Breast epithelium (tissue), 4 donors: ENCODE measurements around the gene LSM10. TPM values are rescaled to one million over a fixed set of nuclear protein-coding genes. Genes with fewer than 3 reads are reported as not detected.
A peak's percentile ranks its signal among the peaks of the same experiment; 100 is the strongest.

Source experiments
- DNase-seq, 2 donors: peaks; one replicate each; pipeline ENCODE4 v3.0.0-alpha.2; 2019; ENCODE audit warnings: low spot score in 2 of 2
- H3K27ac ChIP-seq, 2 donors: fragments of 200-600 bp; sonication (generic) in 1 of 2; one replicate each; pipeline ENCODE4 v1.5.1; 2016 to 2019; ENCODE audit warnings: mild to moderate bottlenecking in 1 of 2
- H3K27me3 ChIP-seq, 2 donors: fragments of 200-600 bp; sonication (generic) in 1 of 2; one replicate each; pipeline versions ENCODE4 v1.5.1 to v1.6.0; 2017 to 2019; ENCODE audit warnings: control low read depth in 1 of 2, mild to moderate bottlenecking in 1 of 2
- H3K36me3 ChIP-seq: fragments of 200-600 bp; one replicate; pipeline ENCODE4 v1.5.1; 2019
- H3K4me1 ChIP-seq, 2 donors: fragments of 200-600 bp; sonication (generic); one replicate each; pipeline ENCODE4 v1.5.1; 2016 to 2019; ENCODE audit warnings: control low read depth in 1 of 2
- H3K4me3 ChIP-seq, 3 donors: fragments of 200-600 bp; sonication (generic); 1 replicate in 2 of 3; 2 replicates in 1 of 3; pipeline ENCODE4 v1.5.1; 2016 to 2019; ENCODE audit warnings: mild to moderate bottlenecking in 3 of 3, moderate library complexity in 2 of 3
- H3K9me3 ChIP-seq, 2 donors: fragments of 200-600 bp; sonication (generic) in 1 of 2; one replicate each; pipeline ENCODE4 v1.5.1; 2016 to 2019; ENCODE audit warnings: control low read depth in 1 of 2
- POLR2A ChIP-seq: fragments of 450-650 bp; IDR thresholded peaks from one replicate; pipeline ENCODE4 v1.6.1; 2016; ENCODE audit warnings: antibody characterized with exemption, mild to moderate bottlenecking, moderate library complexity
- POLR2AphosphoS5 ChIP-seq, 3 donors: sonication (generic); formaldehyde crosslinking; IDR thresholded peaks; one replicate each; pipeline ENCODE4 v1.6.1; 2017; ENCODE audit warnings: antibody characterized with exemption in 3 of 3
- intact Hi-C: fragments of 100-400 bp; cut with DNase I; formaldehyde crosslinking; loops from one replicate; pipeline ENCODE4 v1.15.1; 2023; ENCODE audit warnings: low total_unique reads
- total RNA-seq, 3 donors: library from RNA; depleted of rRNA; stranded (reverse); fragments of >200 nt; gene quantifications; one replicate each; pipeline ENCODE4 v1.1.0, GENCODE V29; 2016
- TF ChIP-seq, protein P1 (sequence below), 3 donors: fragments of 450-650 bp; IDR thresholded peaks; one replicate each; pipeline ENCODE4 v1.5.1; 2016 to 2017; ENCODE audit warnings: antibody characterized with exemption in 3 of 3, mild to moderate bottlenecking in 3 of 3, moderate library complexity in 3 of 3

Gene LSM10
- total RNA-seq, 3 donors from 2014 or later = 31.8 to 49.5 (median 39.7) TPM

GRCh38 chr1:36420409-36420808 is 22.7 kb upstream of the LSM10 start:
- Histone ChIP-seq H3K36me3 (peaks cover 5% of the 10 kb centered on the region), H3K4me3 (no peak overlapping the region), H3K27me3 (no peaks in the 10 kb centered on the region), H3K4me1 (peaks cover 0 to 6% of the 10 kb centered on the region in 2 donors), H3K27ac (peak overlapping the region; percentile 68), H3K9me3 (no peaks in the 10 kb centered on the region)
- TF ChIP-seq, protein P1, sequence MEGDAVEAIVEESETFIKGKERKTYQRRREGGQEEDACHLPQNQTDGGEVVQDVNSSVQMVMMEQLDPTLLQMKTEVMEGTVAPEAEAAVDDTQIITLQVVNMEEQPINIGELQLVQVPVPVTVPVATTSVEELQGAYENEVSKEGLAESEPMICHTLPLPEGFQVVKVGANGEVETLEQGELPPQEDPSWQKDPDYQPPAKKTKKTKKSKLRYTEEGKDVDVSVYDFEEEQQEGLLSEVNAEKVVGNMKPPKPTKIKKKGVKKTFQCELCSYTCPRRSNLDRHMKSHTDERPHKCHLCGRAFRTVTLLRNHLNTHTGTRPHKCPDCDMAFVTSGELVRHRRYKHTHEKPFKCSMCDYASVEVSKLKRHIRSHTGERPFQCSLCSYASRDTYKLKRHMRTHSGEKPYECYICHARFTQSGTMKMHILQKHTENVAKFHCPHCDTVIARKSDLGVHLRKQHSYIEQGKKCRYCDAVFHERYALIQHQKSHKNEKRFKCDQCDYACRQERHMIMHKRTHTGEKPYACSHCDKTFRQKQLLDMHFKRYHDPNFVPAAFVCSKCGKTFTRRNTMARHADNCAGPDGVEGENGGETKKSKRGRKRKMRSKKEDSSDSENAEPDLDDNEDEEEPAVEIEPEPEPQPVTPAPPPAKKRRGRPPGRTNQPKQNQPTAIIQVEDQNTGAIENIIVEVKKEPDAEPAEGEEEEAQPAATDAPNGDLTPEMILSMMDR (IDR thresholded peaks at IDR 0.05) = no peak
- TF ChIP-seq POLR2A = no peak
- no peak for TF ChIP-seq POLR2AphosphoS5 (IDR thresholded peaks at IDR 0.05)
- DNase-seq = no peak
- intact Hi-C loops = loop anchor here (10.0 kb wide), 1 partner anchor 66 kb away; no protein-coding TSS in a partner anchor

GRCh38 chr1:36419569-36419968 is 21.9 kb upstream of the LSM10 start:
- intact Hi-C loops = no loop called here
- TF ChIP-seq POLR2A = no peak
- Histone ChIP-seq H3K36me3 (peaks cover 5% of the 10 kb centered on the region), H3K4me1 (peaks cover 0 to 6% of the 10 kb centered on the region in 2 donors), H3K27me3 (no peaks in the 10 kb centered on the region), H3K4me3 (no peak overlapping the region), H3K9me3 (no peaks in the 10 kb centered on the region), H3K27ac (peak overlapping the region in 1 of 2 donors; percentile 32)
- no peak for DNase-seq

DNA sequence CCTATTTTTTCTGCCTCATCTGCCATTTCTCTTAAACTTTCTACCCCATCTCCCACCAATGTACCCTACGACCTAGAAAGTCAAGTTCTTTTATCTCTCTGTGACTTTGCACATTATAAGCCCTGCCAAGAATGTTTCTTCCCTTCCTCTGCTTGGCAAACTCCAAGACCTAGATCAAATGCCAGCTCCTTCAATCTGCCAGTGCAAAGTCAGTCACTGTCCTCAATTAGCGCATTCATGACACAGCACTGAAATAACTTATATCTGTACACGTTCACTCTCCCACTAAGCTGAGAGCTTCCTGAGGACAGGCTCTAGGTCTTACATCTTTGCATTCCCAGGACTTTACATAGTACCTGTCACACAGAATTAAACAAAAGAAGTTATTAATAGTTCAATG is 21.4 kb upstream of the LSM10 start:
- TF ChIP-seq, protein P1 (IDR thresholded peaks at IDR 0.05) = no peak
- TF ChIP-seq POLR2A (no peak), POLR2AphosphoS5 (IDR thresholded peaks at IDR 0.05) (no peak)
- Histone ChIP-seq H3K36me3 (peaks cover 5% of the 10 kb centered on the region), H3K27me3 (no peaks in the 10 kb centered on the region), H3K9me3 (no peaks in the 10 kb centered on the region), H3K4me1 (peaks cover 0 to 6% of the 10 kb centered on the region in 2 donors), H3K4me3 (no peak overlapping the region), H3K27ac (peak overlapping the region in 1 of 2 donors; percentile 32)
- intact Hi-C loops = no loop called here
- DNase-seq = no peak

- H3K27ac ChIP-seq = no peak overlapping the region
- DNase-seq = no peak
- peaks cover 0 to 6% of the 10 kb centered on the region in 2 donors for H3K4me1 ChIP-seq
- H3K36me3 ChIP-seq = peaks cover 5% of the 10 kb centered on the region
- H3K4me3 ChIP-seq = no peak overlapping the region
- H3K9me3 ChIP-seq = no peaks in the 10 kb centered on the region
- TF ChIP-seq, protein P1 (IDR thresholded peaks at IDR 0.05) = no peak
- TF ChIP-seq POLR2A = no peak
- no peak for TF ChIP-seq POLR2AphosphoS5 (IDR thresholded peaks at IDR 0.05)
- intact Hi-C loops = no loop called here
- H3K27me3 ChIP-seq = no peaks in the 10 kb centered on the region
Observed at GRCh38 chr1:36417931-36418330, 20.2 kb upstream of the LSM10 start.

- TF ChIP-seq POLR2AphosphoS5 (IDR thresholded peaks at IDR 0.05) = no peak
- TF ChIP-seq, protein P1 (IDR thresholded peaks at IDR 0.05) = no peak
- no peak for TF ChIP-seq POLR2A
- peaks cover 0 to 6% of the 10 kb centered on the region in 2 donors for H3K4me1 ChIP-seq
- no peak for DNase-seq
- H3K27me3 ChIP-seq = no peaks in the 10 kb centered on the region
- H3K27ac ChIP-seq = no peak overlapping the region
- no peaks in the 10 kb centered on the region for H3K36me3 ChIP-seq
- intact Hi-C loops = no loop called here
- H3K4me3 ChIP-seq = no peak overlapping the region
- no peaks in the 10 kb centered on the region for H3K9me3 ChIP-seq
Observed at GRCh38 chr1:36415661-36416326, 18.1 kb upstream of the LSM10 start.
